Left lung (tissue), 10 donors: ENCODE measurements around the gene SEPTIN5. TPM values are rescaled to one million over a fixed set of nuclear protein-coding genes. Genes with fewer than 3 reads are reported as not detected.
"Not testable (repeated sequence)": the region's sequence is repeated elsewhere in the genome, so short reads cannot be mapped to it uniquely, and the experiment has no call there.

Source experiments
- ATAC-seq: fragments of 200-7000 bp; cut with Tn5 transposase; one replicate; pipeline ENCODE4 v1.9.1; 2020; ENCODE audit warnings: moderate library complexity
- DNase-seq, 4 donors: peaks; one replicate each; pipeline ENCODE4 v3.0.0-alpha.2; 2013 to 2020
- H3K27ac ChIP-seq, 2 donors: fragments of 200-600 bp; sonication (generic) in 1 of 2; one replicate each; pipeline versions ENCODE4 v1.5.0 to v1.8.0; 2020 to 2021
- H3K27me3 ChIP-seq, 2 donors: fragments of 200-600 bp; sonication (generic) in 1 of 2; one replicate each; pipeline versions ENCODE4 v1.5.0 to v1.8.0; 2020 to 2021
- H3K36me3 ChIP-seq, 2 donors: fragments of 200-600 bp; sonication (generic) in 1 of 2; one replicate each; pipeline versions ENCODE4 v1.5.0 to v1.8.0; 2020 to 2021
- H3K4me1 ChIP-seq, 2 donors: fragments of 200-600 bp; one replicate each; pipeline ENCODE4 v1.8.0; 2021
- H3K4me3 ChIP-seq, 2 donors: fragments of 200-600 bp; sonication (generic) in 1 of 2; one replicate each; pipeline versions ENCODE4 v1.5.0 to v1.8.0; 2020 to 2021; ENCODE audit warnings: mild to moderate bottlenecking in 1 of 2
- H3K9me3 ChIP-seq, 2 donors: fragments of 200-600 bp; sonication (generic) in 1 of 2; one replicate each; pipeline versions ENCODE4 v1.5.0 to v1.8.0; 2020 to 2021
- intact Hi-C, 2 donors: fragments of 100-400 bp; cut with DNase I; formaldehyde crosslinking; loops; one replicate each; pipeline versions ENCODE4 v1.11.2 to v1.14.2; 2022
- polyA plus RNA-seq, 6 donors: library from polyadenylated mRNA; unstranded; fragments of 120-200 nt; gene quantifications; one replicate each; pipeline ENCODE4 v1.2.1, GENCODE V29; 2013; ENCODE audit not compliant: insufficient read length in 6 of 6
- total RNA-seq, 2 donors: library from RNA; stranded (reverse); fragmentation: NEBNext Ultra II Directional; extraction: Animal tissue kit (Norgen Biotek cat#: 25700); gene quantifications; one replicate each; pipeline ENCODE4 v1.2.1, GENCODE V29; 2021
- TF ChIP-seq, protein P1 (sequence below), 2 donors: fragments of 200-600 bp; sonication (generic) in 1 of 2; IDR thresholded peaks; one replicate each; pipeline versions ENCODE4 v1.5.0 to v1.8.0; 2021; ENCODE audit warnings: antibody characterized with exemption in 2 of 2
- donor health status: DM: no; HTN: yes; CAD: no.
- donor health status: DM: no; HTN: no; CAD: no.

The SEPTIN5 gene
- total and polyA plus RNA-seq, 8 donors, result 14.6 to 80.0 (median 63.0) TPM

DNA sequence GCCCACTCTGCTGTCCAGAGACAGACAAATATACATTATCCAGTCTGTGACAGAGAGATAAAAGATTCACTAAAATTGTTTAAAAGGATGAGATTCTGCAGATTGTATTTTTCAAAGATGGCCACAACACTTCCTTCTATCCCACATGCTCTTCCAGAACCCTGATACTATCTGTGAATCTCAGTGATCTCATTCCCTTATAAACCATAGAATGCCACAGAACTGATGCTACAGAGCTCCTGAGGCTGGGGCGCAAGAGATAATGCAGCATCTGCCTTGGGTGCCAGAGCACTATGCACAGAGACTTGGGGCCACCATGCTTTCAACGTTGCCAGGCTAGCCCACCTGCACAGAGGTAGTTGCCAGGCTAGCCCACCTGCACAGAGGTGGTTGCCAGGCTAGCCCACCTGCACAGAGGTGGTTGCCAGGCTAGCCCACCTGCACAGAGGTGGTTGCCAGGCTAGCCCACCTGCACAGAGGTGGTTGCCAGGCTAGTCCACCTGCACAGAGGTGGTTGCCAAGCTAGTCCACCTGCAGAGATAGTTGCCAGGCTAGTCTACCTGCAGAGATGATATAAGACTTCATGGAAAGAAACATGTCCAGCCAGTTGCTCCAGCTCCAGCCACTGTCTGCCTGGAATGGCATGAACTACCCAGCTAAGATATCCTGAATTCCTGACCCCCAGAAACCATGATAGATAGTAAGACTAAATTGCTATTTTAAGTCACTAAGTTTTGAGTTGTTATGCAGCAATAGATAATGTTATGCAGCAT is 17.6 kb upstream of the SEPTIN5 start:
- TF ChIP-seq, protein P1, sequence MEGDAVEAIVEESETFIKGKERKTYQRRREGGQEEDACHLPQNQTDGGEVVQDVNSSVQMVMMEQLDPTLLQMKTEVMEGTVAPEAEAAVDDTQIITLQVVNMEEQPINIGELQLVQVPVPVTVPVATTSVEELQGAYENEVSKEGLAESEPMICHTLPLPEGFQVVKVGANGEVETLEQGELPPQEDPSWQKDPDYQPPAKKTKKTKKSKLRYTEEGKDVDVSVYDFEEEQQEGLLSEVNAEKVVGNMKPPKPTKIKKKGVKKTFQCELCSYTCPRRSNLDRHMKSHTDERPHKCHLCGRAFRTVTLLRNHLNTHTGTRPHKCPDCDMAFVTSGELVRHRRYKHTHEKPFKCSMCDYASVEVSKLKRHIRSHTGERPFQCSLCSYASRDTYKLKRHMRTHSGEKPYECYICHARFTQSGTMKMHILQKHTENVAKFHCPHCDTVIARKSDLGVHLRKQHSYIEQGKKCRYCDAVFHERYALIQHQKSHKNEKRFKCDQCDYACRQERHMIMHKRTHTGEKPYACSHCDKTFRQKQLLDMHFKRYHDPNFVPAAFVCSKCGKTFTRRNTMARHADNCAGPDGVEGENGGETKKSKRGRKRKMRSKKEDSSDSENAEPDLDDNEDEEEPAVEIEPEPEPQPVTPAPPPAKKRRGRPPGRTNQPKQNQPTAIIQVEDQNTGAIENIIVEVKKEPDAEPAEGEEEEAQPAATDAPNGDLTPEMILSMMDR (IDR thresholded peaks at IDR 0.05), result no peak

DNA sequence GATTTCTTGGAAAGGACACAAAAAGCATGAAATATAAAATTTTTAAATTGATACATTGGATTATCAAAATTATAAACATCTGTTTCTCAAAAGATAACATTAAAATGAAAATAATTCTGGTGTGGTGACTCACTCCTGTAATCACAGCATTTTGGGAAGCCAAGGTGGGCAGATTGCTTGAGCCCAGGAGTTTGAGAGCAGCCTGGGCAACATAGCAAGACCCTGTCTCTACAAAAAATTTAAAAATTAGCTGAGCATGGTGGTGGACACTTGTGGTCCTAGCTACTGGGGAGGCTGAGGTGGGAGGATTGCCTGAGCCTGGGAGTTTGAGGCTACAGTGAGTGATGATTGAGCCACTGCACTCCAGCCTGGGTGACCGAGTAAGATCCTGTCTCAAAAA is 16.4 kb upstream of the SEPTIN5 start:
- H3K36me3 ChIP-seq, DNase-seq, H3K4me1 ChIP-seq, H3K27ac ChIP-seq, H3K4me3 ChIP-seq, intact Hi-C loops, ATAC-seq, H3K27me3 ChIP-seq, H3K9me3 ChIP-seq: not testable (repeated sequence)

More for the DNA sequence above, 17.6 kb upstream of the SEPTIN5 start:
- Histone ChIP-seq H3K36me3 (no peaks in the 10 kb centered on the region), H3K4me1 (peaks cover 0 to under 1% of the 10 kb centered on the region in 2 donors), H3K27me3 (peaks cover 0 to 4% of the 10 kb centered on the region in 2 donors), H3K4me3 (no peak overlapping the region), H3K9me3 (no peaks in the 10 kb centered on the region), H3K27ac (no peak overlapping the region)
- DNase-seq (no peak), ATAC-seq (no peak)
- intact Hi-C loops, result no loop called here

DNA sequence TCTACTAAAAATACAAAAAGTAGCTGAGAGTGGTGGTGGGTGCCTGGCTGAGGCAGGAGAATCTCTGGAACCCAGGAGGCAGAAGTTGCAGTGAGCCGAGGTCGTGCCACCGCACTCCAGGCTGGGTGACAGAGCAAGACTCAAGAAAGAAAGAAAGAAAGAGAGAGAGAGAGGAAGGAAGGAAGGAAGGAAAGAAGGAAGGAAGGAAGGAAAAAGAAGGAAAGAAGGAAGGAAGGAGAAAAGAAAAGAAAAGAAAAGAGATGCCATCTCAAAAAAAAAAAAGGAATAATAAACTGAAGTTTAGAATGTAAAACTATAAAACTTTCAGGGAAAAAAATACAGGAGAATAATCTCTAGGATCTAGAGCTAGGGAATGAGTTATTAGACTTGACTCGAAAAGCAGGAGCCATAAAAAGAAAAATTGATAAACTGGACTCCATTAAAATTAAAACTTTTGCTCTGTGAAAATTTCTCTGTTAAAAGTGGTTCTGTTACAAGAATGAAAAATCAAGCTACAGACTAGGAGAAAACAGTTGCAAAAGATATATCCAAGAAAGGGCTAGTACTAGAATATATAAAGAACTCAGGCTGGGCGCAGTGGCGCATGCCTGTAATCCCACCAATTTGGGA is 13.4 kb upstream of the SEPTIN5 start:
- intact Hi-C loops, result no loop called here
- TF ChIP-seq, protein P1 (IDR thresholded peaks at IDR 0.05), result no peak
- H3K4me1 ChIP-seq, result no peaks in the 10 kb centered on the region
- ATAC-seq, result no peak
- no peak overlapping the region for H3K4me3 ChIP-seq
- DNase-seq, result no peak
- no peak overlapping the region for H3K27ac ChIP-seq
- H3K27me3 ChIP-seq, result peaks cover 0 to 22% of the 10 kb centered on the region in 2 donors
- H3K36me3 ChIP-seq, result no peaks in the 10 kb centered on the region
- H3K9me3 ChIP-seq, result no peaks in the 10 kb centered on the region

DNA sequence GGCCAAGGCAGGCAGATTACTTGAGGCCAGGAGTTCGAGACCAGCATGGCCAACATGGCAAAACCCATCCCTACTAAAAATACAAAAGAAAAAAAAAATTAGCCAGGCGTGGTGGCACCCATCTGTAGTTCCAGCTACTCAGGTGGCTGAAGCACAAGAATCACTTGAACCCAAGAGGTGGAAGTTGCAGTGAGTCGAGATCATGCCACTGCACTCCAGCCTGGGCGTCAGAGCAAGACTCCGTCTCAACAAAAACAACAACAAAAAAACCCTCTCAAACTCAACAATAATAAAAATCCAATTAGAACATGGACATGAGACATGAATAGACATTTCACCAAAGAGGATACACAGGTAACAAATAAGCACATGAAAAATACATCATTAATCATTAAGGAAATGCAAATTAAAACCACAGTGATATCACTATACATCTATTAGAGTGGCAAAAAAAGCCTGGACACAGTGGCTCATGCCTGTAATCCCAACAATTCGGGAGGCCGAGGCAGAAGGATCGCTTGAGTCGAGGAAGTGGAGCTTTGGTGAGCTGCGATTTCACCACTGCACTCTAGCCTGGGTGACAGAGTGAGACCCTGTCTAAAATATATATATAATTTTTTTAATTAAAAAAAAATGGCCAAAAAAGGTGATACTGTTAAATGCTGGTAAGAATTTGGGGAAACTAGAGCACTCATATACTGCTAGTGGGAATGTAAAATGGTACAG is 12.7 kb upstream of the SEPTIN5 start:
- H3K27ac ChIP-seq, result no peak overlapping the region
- DNase-seq (no peak), ATAC-seq (no peak)
- no peaks in the 10 kb centered on the region for H3K36me3 ChIP-seq
- no peaks in the 10 kb centered on the region for H3K4me1 ChIP-seq
- intact Hi-C loops, result no loop called here
- H3K9me3 ChIP-seq, result no peaks in the 10 kb centered on the region
- TF ChIP-seq, protein P1 (IDR thresholded peaks at IDR 0.05), result no peak
- no peak overlapping the region for H3K4me3 ChIP-seq
- H3K27me3 ChIP-seq, result peaks cover 0 to 22% of the 10 kb centered on the region in 2 donors

DNA sequence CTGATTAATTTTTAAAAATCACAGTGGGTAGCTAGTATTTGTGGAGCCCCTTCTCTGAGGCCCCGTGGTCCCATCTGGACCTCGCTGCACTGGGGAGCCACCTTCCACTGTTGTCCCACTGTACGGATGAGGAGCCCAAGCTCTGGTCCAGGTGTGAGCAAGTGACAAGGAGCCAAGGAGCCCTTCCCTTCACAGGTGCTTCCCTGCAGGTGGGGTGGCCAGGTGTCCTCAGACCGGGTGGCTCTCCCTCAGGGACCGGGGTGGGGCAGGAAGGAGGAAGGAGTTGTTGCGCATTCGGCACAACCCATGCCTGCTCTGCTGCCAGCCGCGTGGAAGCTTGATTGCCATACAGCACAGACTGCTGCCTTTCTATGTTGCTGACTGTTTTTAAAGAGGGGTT is 10.4 kb upstream of the SEPTIN5 start:
- intact Hi-C loops, result no loop called here
- no peaks in the 10 kb centered on the region for H3K9me3 ChIP-seq
- TF ChIP-seq, protein P1 (IDR thresholded peaks at IDR 0.05), result no peak
- ATAC-seq (no peak), DNase-seq (peak in 1 of 4 donors; percentile 69)
- H3K4me1 ChIP-seq, result no peaks in the 10 kb centered on the region
- H3K36me3 ChIP-seq, result no peaks in the 10 kb centered on the region
- no peak overlapping the region for H3K4me3 ChIP-seq
- H3K27me3 ChIP-seq, result peaks cover 0 to 32% of the 10 kb centered on the region in 2 donors
- no peak overlapping the region for H3K27ac ChIP-seq
